Mammary epithelial cell (primary cell): Measurements from ENCODE around the gene KIAA1755.

Experiments
- EZH2 ChIP-seq: IDR thresholded peaks from 2 replicates; pipeline ENCODE4 v1.6.1; 2012; ENCODE audit warnings: low read length, inconsistent platforms, borderline replicate concordance
- TF ChIP-seq, protein P1 (sequence below), 2 donors: IDR thresholded peaks in 1 of 2; conservative IDR thresholded peaks in 1 of 2; 2 replicates each; pipeline ENCODE4 v1.5.1; 2011 to 2012; ENCODE audit warnings: inconsistent platforms in 2 of 2, low read length in 2 of 2, mild to moderate bottlenecking in 2 of 2, control low read depth in 1 of 2, low read depth in 1 of 2; ENCODE audit not compliant: insufficient read depth in 1 of 2; ENCODE audit errors: extremely low read depth in 1 of 2

DNA sequence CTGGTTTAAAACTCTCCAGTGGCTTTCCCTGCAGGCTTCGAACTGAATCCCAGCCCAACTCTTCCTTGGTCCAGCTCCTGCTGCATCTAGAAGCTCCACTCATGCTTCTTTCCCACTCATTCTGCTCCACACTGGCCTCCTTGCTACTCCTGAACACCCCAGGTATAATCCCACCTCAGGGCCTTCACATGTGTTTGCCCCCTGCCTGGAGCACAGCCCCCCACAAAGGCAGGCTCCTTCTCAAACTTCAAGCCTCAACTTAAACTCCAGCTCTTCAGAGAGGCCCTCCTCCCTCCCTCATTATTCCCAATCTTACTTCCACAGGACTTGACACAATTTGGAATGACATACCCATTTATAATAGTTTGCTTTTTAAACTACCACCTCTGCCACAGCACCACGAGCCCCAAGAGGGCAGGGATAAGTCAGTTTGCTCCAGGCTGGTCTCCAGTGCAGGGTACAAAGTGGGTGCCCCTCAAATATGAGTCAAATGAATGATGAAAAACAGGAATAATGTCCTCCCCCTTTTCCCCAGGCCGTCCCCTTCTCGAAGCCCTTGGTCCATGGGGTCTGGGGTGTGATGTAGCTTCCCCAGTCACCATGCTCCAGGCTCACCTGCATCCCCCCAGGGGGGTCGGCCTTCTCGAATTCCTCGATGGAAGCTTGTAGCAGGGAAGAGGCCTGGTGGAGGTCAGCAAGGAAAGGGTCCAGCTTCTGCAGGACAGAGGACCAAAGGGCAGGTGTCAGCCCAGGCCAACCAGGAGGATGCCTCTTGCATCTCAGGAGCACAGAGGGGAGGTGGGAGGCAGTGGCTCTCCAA lies 37.4 kb downstream of the KIAA1755 start:
- TF ChIP-seq, protein P1, sequence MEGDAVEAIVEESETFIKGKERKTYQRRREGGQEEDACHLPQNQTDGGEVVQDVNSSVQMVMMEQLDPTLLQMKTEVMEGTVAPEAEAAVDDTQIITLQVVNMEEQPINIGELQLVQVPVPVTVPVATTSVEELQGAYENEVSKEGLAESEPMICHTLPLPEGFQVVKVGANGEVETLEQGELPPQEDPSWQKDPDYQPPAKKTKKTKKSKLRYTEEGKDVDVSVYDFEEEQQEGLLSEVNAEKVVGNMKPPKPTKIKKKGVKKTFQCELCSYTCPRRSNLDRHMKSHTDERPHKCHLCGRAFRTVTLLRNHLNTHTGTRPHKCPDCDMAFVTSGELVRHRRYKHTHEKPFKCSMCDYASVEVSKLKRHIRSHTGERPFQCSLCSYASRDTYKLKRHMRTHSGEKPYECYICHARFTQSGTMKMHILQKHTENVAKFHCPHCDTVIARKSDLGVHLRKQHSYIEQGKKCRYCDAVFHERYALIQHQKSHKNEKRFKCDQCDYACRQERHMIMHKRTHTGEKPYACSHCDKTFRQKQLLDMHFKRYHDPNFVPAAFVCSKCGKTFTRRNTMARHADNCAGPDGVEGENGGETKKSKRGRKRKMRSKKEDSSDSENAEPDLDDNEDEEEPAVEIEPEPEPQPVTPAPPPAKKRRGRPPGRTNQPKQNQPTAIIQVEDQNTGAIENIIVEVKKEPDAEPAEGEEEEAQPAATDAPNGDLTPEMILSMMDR (conservative IDR thresholded peaks at IDR 0.05 in 1 of 2, IDR thresholded peaks at IDR 0.05 in 1 of 2; ENCODE audit: extremely low read depth in 1 of 2, insufficient read depth in 1 of 2, low read depth in 1 of 2, low read length in 2 of 2) = no peak
- no peak for TF ChIP-seq EZH2
